Esophagus squamous epithelium (tissue), 5 donors: ENCODE data around the gene RBBP4. TPM values are rescaled to one million over a fixed set of nuclear protein-coding genes. Genes with fewer than 3 reads are reported as not detected.
"Not testable (repeated sequence)": the region's sequence is repeated elsewhere in the genome, so short reads cannot be mapped to it uniquely, and the experiment has no call there.

Source experiments
- DNase-seq: peaks from one replicate; lab custom pipeline; 2025; lab: John Stamatoyannopoulos, UW
- H3K27ac ChIP-seq, 4 donors: fragments of 200-600 bp; sonication (generic); one replicate each; pipeline ENCODE4 v1.5.1; 2016 to 2019; ENCODE audit warnings: mild to moderate bottlenecking in 1 of 4
- H3K27me3 ChIP-seq, 4 donors: fragments of 200-600 bp; sonication (generic); 1 replicate in 3 of 4; 2 replicates in 1 of 4; pipeline versions ENCODE4 v1.5.1 to v1.6.0; 2017 to 2021; ENCODE audit warnings: antibody characterized with exemption in 1 of 4
- H3K36me3 ChIP-seq, 3 donors: fragments of 200-600 bp; sonication (generic); one replicate each; pipeline ENCODE4 v1.5.1; 2016 to 2019
- H3K4me1 ChIP-seq, 3 donors: fragments of 200-600 bp; sonication (generic); one replicate each; pipeline ENCODE4 v1.5.1; 2017 to 2019
- H3K4me3 ChIP-seq, 4 donors: fragments of 200-600 bp; sonication (generic); 1 replicate in 3 of 4; 2 replicates in 1 of 4; pipeline ENCODE4 v1.5.1; 2016 to 2019; ENCODE audit warnings: mild to moderate bottlenecking in 2 of 4, moderate library complexity in 1 of 4
- H3K9me3 ChIP-seq, 3 donors: fragments of 200-600 bp; sonication (generic); one replicate each; pipeline ENCODE4 v1.5.1; 2016 to 2019
- POLR2A ChIP-seq, 4 donors: fragments of 450-650 bp; IDR thresholded peaks; one replicate each; pipeline ENCODE4 v1.6.1; 2017; ENCODE audit warnings: antibody characterized with exemption in 4 of 4, mild to moderate bottlenecking in 4 of 4, moderate library complexity in 3 of 4
- WGBS, 2 donors: methylation state at CpG; one replicate each; pipeline ENCODE4 v1.1.5; 2018; 5-methylcytosine and 5-hydroxymethylcytosine counted together
- intact Hi-C: fragments of 100-400 bp; cut with DNase I; formaldehyde crosslinking; loops from one replicate; pipeline ENCODE4 v1.15.0; 2022
- total RNA-seq, 4 donors: library from RNA; depleted of rRNA; stranded (reverse); fragments of >200 nt; gene quantifications; one replicate each; pipeline ENCODE4 v1.1.0, GENCODE V29; 2016
- TF ChIP-seq, protein P1 (sequence below), 6 experiments: fragments of 450-650 bp in 4 of 6; fragments of 200-600 bp in 2 of 6; sonication (generic) in 2 of 6; IDR thresholded peaks; one replicate each; pipeline ENCODE4 v1.5.1; 2016 to 2019; ENCODE audit warnings: antibody characterized with exemption in 6 of 6, mild to moderate bottlenecking in 4 of 6, moderate library complexity in 4 of 6
- donor health status: DM: yes; HTN: yes; CAD: no.

Gene RBBP4
- total RNA-seq, 4 donors from 2014 or later, result 59.6 to 102 (median 85.1) TPM

DNA sequence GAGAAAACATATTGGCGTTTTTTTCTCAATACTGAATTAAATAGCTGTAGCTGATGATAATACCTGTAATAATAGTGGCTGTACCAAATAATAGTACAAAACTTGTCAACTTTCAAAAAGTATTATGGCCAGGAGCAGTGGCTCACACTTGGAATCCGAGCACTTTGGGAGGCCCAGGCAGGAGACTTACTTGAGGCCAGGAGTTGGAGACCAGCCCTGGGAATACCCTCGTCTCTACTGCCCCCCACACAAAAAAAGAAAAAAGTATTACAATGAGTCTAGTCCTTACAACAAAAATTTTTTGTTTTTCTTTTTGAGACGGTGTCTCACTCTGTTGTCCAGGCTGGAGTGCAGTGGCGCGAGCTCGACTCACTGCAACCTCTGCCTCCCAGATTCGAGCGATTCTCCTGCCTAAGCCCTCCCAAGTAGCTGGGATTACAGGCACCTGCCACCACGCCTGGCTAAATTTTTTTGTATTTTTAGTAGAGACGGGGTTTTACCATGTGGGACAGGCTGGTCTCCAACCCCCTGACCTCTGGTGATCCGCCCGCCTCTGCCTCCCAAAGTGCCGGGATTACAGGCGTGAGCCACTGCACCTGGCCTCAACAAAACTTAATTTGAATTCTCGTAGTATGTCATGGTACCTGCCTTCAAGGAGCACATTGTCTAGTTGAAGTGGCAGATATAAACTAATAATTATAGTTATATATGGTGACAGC, 1.4 kb downstream of the RBBP4 start:
- WGBS, 2 donors, result 62 to 84% methylated on average over 13 to 16 of the region's 16 CpGs
- TF ChIP-seq, protein P1, sequence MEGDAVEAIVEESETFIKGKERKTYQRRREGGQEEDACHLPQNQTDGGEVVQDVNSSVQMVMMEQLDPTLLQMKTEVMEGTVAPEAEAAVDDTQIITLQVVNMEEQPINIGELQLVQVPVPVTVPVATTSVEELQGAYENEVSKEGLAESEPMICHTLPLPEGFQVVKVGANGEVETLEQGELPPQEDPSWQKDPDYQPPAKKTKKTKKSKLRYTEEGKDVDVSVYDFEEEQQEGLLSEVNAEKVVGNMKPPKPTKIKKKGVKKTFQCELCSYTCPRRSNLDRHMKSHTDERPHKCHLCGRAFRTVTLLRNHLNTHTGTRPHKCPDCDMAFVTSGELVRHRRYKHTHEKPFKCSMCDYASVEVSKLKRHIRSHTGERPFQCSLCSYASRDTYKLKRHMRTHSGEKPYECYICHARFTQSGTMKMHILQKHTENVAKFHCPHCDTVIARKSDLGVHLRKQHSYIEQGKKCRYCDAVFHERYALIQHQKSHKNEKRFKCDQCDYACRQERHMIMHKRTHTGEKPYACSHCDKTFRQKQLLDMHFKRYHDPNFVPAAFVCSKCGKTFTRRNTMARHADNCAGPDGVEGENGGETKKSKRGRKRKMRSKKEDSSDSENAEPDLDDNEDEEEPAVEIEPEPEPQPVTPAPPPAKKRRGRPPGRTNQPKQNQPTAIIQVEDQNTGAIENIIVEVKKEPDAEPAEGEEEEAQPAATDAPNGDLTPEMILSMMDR (IDR thresholded peaks at IDR 0.05), result no peak
- no peak for TF ChIP-seq POLR2A (IDR thresholded peaks at IDR 0.05)
- H3K9me3 ChIP-seq, result no peaks in the 10 kb centered on the region
- H3K4me1 ChIP-seq, result peaks cover 10 to 83% (median 44%) of the 10 kb centered on the region in 3 donors
- intact Hi-C loops, result no loop called here
- H3K4me3 ChIP-seq, result peak overlapping the region; percentile 81 to 90 (median 83)
- H3K36me3 ChIP-seq, result peaks cover 0 to 48% (median 3%) of the 10 kb centered on the region in 3 donors
- no peak for DNase-seq
- H3K27ac ChIP-seq, result peak overlapping the region in 3 of 4 donors; percentile 98 to 99 (median 99)
- no peaks in the 10 kb centered on the region for H3K27me3 ChIP-seq

DNA sequence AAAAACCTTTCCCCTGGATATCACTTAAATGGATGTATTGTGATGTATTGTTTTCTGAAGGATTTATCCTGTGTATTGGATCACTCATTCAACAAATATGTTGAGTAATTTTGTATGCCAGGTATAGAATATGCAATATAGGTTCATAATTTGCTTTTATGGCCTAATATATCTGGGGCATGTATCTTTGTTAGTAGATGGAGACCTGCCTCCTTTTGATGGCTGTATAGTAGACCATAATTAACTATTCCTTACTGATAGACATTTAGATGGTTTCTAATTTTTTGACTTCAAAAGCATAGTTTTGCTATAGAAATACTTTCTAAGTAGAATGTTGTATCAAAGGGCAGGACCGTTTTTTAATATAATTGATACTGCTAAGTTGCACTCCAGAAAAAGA, 8.6 kb downstream of the RBBP4 start:
- no peaks in the 10 kb centered on the region for H3K27me3 ChIP-seq
- H3K36me3 ChIP-seq, result peaks cover 9 to 98% (median 33%) of the 10 kb centered on the region in 3 donors
- H3K4me1 ChIP-seq, result peaks cover 0 to 24% (median 8%) of the 10 kb centered on the region in 3 donors
- no peak for DNase-seq
- no peaks in the 10 kb centered on the region for H3K9me3 ChIP-seq
- H3K4me3 ChIP-seq, result no peak overlapping the region
- no peak overlapping the region for H3K27ac ChIP-seq
- WGBS, 2 donors, result 81 to 95% methylated on average over 1 of the region's 1 CpG
- intact Hi-C loops, result no loop called here
- TF ChIP-seq, protein P1 (IDR thresholded peaks at IDR 0.05), result no peak
- no peak for TF ChIP-seq POLR2A (IDR thresholded peaks at IDR 0.05)

DNA sequence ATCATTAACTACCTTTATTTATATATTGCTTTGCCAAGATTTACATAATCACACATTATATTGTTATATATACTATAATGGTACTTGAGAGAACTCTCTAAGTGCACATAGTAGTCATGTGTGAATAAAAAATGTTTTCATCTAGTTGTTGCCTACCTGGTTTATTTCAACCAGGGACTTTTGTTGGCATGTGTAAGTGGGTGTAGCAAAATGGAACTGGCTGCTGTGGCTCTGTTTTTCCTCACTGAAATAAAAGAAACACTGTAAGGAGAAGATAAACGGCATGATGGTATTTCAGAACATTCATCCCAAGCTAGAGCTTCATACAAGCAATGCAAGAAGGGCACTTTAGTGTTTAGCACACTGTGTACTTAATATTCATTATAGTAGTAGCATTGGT, 14.9 kb downstream of the RBBP4 start:
- TF ChIP-seq, protein P1 (IDR thresholded peaks at IDR 0.05), result no peak
- TF ChIP-seq POLR2A (IDR thresholded peaks at IDR 0.05), result no peak
- WGBS, 2 donors, result 52 to 55% methylated on average over 1 of the region's 1 CpG
- no peaks in the 10 kb centered on the region for H3K4me1 ChIP-seq
- H3K27ac ChIP-seq, result no peak overlapping the region
- H3K27me3 ChIP-seq, result no peaks in the 10 kb centered on the region
- intact Hi-C loops, result no loop called here
- no peak overlapping the region for H3K4me3 ChIP-seq
- no peaks in the 10 kb centered on the region for H3K9me3 ChIP-seq
- H3K36me3 ChIP-seq, result peaks cover 4 to 100% (median 40%) of the 10 kb centered on the region in 3 donors
- no peak for DNase-seq

DNA sequence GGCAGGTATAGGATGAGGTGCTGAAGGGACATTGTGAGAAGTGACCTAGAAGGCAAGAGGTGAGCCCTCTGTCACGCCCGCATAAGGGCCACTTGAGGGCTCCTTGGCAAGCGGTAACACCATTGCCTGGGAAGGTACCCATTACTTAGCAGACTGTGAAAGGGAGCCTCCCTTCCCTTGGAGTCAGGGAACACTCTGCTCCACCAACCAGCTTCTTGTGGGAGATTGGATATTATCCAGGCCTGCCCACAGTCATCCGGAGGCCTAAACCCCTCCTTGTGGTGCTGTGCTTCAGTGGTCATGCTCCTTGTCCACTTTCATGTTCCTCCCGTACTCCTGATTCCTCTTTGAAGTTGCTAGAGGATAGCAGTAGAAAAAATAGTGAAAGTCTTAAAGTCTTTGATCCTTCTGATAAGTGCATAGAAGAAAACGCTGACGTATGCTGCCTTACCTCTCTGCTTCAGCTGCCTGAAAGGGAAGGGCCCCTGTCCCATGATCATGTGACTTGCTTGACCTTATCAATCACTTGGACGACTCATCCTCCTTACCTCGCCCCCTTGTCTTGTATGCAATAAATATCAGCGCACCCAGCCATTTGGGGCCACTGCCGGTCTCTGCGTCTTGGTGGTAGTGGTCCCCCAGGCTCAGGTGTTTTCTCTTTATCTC, 16.0 kb downstream of the RBBP4 start:
- DNase-seq, result no peak
- no peak for TF ChIP-seq POLR2A (IDR thresholded peaks at IDR 0.05)
- TF ChIP-seq, protein P1 (IDR thresholded peaks at IDR 0.05), result no peak
- no peak overlapping the region for H3K27ac ChIP-seq

DNA sequence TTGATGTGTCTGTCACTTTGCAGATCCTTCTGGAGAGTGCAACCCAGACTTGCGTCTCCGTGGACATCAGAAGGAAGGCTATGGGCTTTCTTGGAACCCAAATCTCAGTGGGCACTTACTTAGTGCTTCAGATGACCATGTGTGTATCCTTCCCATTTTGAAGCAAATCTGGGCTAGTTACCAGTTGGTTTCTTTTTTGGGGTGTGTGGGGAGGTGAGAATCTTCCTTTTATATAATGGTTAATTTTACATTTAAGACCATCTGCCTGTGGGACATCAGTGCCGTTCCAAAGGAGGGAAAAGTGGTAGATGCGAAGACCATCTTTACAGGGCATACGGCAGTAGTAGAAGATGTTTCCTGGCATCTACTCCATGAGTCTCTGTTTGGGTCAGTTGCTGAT, 17.7 kb downstream of the RBBP4 start:
- H3K27me3 ChIP-seq, DNase-seq, intact Hi-C loops, H3K9me3 ChIP-seq, H3K4me3 ChIP-seq, H3K4me1 ChIP-seq, H3K27ac ChIP-seq: not testable (repeated sequence)
- H3K36me3 ChIP-seq, result peaks cover 9 to 100% (median 42%) of the 10 kb centered on the region in 3 donors
- 95 to 98% methylated on average over 5 of the region's 5 CpGs for WGBS, 2 donors

More for the DNA sequence above, 16.0 kb downstream of the RBBP4 start:
- peaks cover 13 to 100% (median 40%) of the 10 kb centered on the region in 3 donors for H3K36me3 ChIP-seq
- no peaks in the 10 kb centered on the region for H3K9me3 ChIP-seq
- 86 to 90% methylated on average over 11 to 12 of the region's 12 CpGs for WGBS, 2 donors
- no peak overlapping the region for H3K4me3 ChIP-seq
- no peaks in the 10 kb centered on the region for H3K27me3 ChIP-seq
- H3K4me1 ChIP-seq, result no peaks in the 10 kb centered on the region
- intact Hi-C loops, result no loop called here
